SK-N-MC (cell line): ENCODE results near the gene ARL5B.

Source experiments
- EZH2 ChIP-seq: fragments of 200-600 bp; sonication (generic); IDR thresholded peaks from one replicate; pipeline ENCODE4 v1.6.1; 2017; ENCODE audit warnings: antibody characterized with exemption
- FOXP2 ChIP-seq: optimal IDR thresholded peaks from 2 replicates; pipeline ENCODE3; 2011; ENCODE audit warnings: mild to moderate bottlenecking, moderate library complexity; ENCODE audit not compliant: insufficient read depth; ENCODE audit errors: extremely low read length, control extremely low read depth
- POLR2AphosphoS5 ChIP-seq: IDR thresholded peaks from 2 replicates; pipeline ENCODE4 v1.6.1; 2012; ENCODE audit warnings: mild to moderate bottlenecking, low read depth, low read length, borderline replicate concordance

DNA sequence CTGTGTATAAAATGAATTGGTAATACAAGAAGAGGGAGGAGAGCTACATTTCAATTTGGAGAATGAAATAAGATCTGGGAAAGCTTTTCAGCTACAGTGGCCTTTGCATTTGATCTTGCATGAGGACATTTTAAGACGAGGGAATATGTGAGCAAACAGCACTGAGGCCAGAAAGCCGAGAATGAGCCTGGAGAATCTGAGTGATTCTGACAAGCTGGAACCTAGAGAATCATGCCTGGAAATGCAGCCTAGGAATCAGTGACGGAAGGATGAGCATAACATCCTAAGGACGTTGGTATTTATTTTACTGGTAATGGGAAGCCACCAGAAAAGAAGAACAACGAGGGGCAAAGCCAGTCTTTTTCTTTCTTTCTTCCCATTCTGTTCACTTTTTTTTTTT, 44.3 kb downstream of the ARL5B start:
- no peak for TF ChIP-seq EZH2
- TF ChIP-seq POLR2AphosphoS5: no peak
- TF ChIP-seq FOXP2: no peak
